ENCODE results near the gene ASTN2. TPM values are rescaled to one million over a fixed set of nuclear protein-coding genes. Genes with fewer than 3 reads are reported as not detected.

Gene ASTN2
- total and polyA plus RNA-seq, 10 of the 15 experiments (the other 5 are each of a cell fraction or from before 2014, with no cell fraction given) = 1.4 to 15.7 (median 7.0) TPM

- TF ChIP-seq HSF1 (IDR thresholded peaks at IDR 0.05; ENCODE audit: low read depth, low read length) (no peak), HDAC2 (IDR thresholded peaks at IDR 0.05) (no peak), CBX5 (IDR thresholded peaks at IDR 0.05; ENCODE audit: low read depth) (no peak), NBN (IDR thresholded peaks at IDR 0.05) (no peak), HDGF (IDR thresholded peaks at IDR 0.05) (no peak), PML (IDR thresholded peaks at IDR 0.05; ENCODE audit: low read length) (no peak), E2F8 (IDR thresholded peaks at IDR 0.05; ENCODE audit: low read depth, partially characterized antibody) (no peak), SIX5 (IDR thresholded peaks at IDR 0.05; ENCODE audit: low read depth, low read length, severe bottlenecking) (no peak), DPF2 (IDR thresholded peaks at IDR 0.05) (no peak)
- no peak for ATAC-seq
- H3K4me3 ChIP-seq = no peak overlapping the region
- H2AFZ ChIP-seq (ENCODE audit: control insufficient read depth, low read depth, low read length) = no peak overlapping the region
- H3K4me2 ChIP-seq (ENCODE audit: control insufficient read depth, insufficient read depth) = no peak overlapping the region
- 84% methylated on average over 2 of the region's 2 CpGs for WGBS (ENCODE audit: insufficient coverage, insufficient replicate concordance, low lambda C conversion rate, missing lambda C conversion rate)
- no peaks in the 10 kb centered on the region for H3K4me1 ChIP-seq (ENCODE audit: control insufficient read depth, insufficient read depth, low read length)
- RAD21 ChIA-PET (ENCODE audit: unreplicated experiment) = no interaction called here
- DNase-seq (ENCODE audit: low read depth, low spot score) = no peak
- H4K20me1 ChIP-seq (ENCODE audit: control insufficient read depth, insufficient read depth) = no peaks in the 10 kb centered on the region
- SMC1A ChIA-PET (ENCODE audit: uncharacterized antibody, unreplicated experiment) = interaction anchor here (1.2 kb wide), 1 partner anchor 22 kb away, joined by 3 read pairs; no protein-coding TSS in a partner anchor
- peaks cover 4% of the 10 kb centered on the region; the same call in 2 of the 3 replicates for H3K9me3 ChIP-seq (replicated peaks; ENCODE audit: control insufficient read depth, insufficient read depth, low read length)
- no peak for FAIRE-seq
- in situ Hi-C loops (cut with MboI) (no loop called here), intact Hi-C loops (cut with micrococcal nuclease; ENCODE audit: unreplicated experiment) (no loop called here)
- CTCF ChIA-PET = no interaction called here
- H3K27ac ChIP-seq (ENCODE audit: control insufficient read depth, insufficient read depth) = no peak overlapping the region
- POLR2A ChIA-PET = no interaction called here
- no peak overlapping the region for H3K9ac ChIP-seq (ENCODE audit: control insufficient read depth, insufficient read depth, low read length)
- no peaks in the 10 kb centered on the region; a peak in 1 of 4 replicates for H3K36me3 ChIP-seq (ENCODE audit: control insufficient read depth in 2 of 2, insufficient read depth in 2 of 2, low read length in 1 of 2)
- no peaks in the 10 kb centered on the region for H3K27me3 ChIP-seq (replicated peaks in 1 of 2; ENCODE audit: control insufficient read depth in 2 of 2, insufficient read depth in 2 of 2, low read length in 1 of 2)
- no TSS peak for BruUV-seq (replicated peaks)
- H3K79me2 ChIP-seq (ENCODE audit: control insufficient read depth, insufficient read depth, low read length) = no peaks in the 10 kb centered on the region
Observed at GRCh38 chr9:116594547-116594946, 820.3 kb downstream of the ASTN2 start.
